Common myeloid progenitor, CD34-positive (primary cell): ENCODE measurements around the gene RESF1.

Experiments used
- CTCF ChIA-PET: fragments of 350-600 bp; sonication (Branson Sonifier 250); formaldehyde crosslinking; loops from one replicate; lab custom pipeline; 2021; ENCODE audit warnings: antibody characterized with exemption; lab: Charles Lee
- POLR2A ChIA-PET: fragments of 350-600 bp; sonication (Branson Sonifier 250); formaldehyde crosslinking; loops from one replicate; lab custom pipeline; 2021; ENCODE audit warnings: antibody characterized with exemption; lab: Charles Lee
- DNase-seq, 3 donors: peaks; one replicate each; pipeline versions ENCODE4 v3.0.0 to v3.0.0-alpha.2; 2013
- H3K27ac ChIP-seq, 2 experiments: 1 replicate in 1 of 2; 2 replicates in 1 of 2; pipeline ENCODE4 v1.7.0; 2013; ENCODE audit warnings: inconsistent platforms in 2 of 2, low read length in 2 of 2, mild to moderate bottlenecking in 2 of 2, low read depth in 1 of 2, moderate library complexity in 1 of 2; ENCODE audit not compliant: severe bottlenecking in 2 of 2, insufficient read depth in 1 of 2, poor library complexity in 1 of 2
- H3K27me3 ChIP-seq, 5 experiments: replicated peaks in 2 of 5; 1 replicate in 3 of 5; 2 replicates in 2 of 5; pipeline versions ENCODE4 v1.6.1 to v1.7.0; 2013; ENCODE audit warnings: low read length in 4 of 5, mild to moderate bottlenecking in 2 of 5, moderate library complexity in 2 of 5, inconsistent platforms in 1 of 5; ENCODE audit not compliant: insufficient read depth in 5 of 5, control insufficient read depth in 4 of 5
- H3K36me3 ChIP-seq, 4 experiments: 1 replicate in 2 of 4; 2 replicates in 2 of 4; pipeline versions ENCODE4 v1.6.1 to v1.7.0; 2013; ENCODE audit warnings: low read length in 3 of 4, control low read depth in 1 of 4, mild to moderate bottlenecking in 1 of 4; ENCODE audit not compliant: control insufficient read depth in 4 of 4, insufficient read depth in 4 of 4
- H3K4me1 ChIP-seq, 4 experiments: 1 replicate in 3 of 4; 2 replicates in 1 of 4; pipeline versions ENCODE4 v1.6.1 to v1.7.1; 2013; ENCODE audit warnings: low read length in 3 of 4, mild to moderate bottlenecking in 3 of 4, control low read depth in 1 of 4, inconsistent platforms in 1 of 4, moderate library complexity in 1 of 4; ENCODE audit not compliant: control insufficient read depth in 4 of 4, insufficient read depth in 4 of 4; ENCODE audit errors: control extremely low read depth in 1 of 4
- H3K4me3 ChIP-seq, 7 experiments: 1 replicate in 4 of 7; 2 replicates in 3 of 7; pipeline versions ENCODE4 v1.5.1 to v1.7.0; 2013; ENCODE audit warnings: mild to moderate bottlenecking in 7 of 7, low read length in 6 of 7, moderate library complexity in 6 of 7, inconsistent platforms in 2 of 7, low read depth in 2 of 7, control low read depth in 1 of 7; ENCODE audit not compliant: insufficient read depth in 4 of 7, control insufficient read depth in 1 of 7; ENCODE audit errors: extremely low read depth in 1 of 7
- H3K9me3 ChIP-seq, 5 experiments: 1 replicate in 4 of 5; 2 replicates in 1 of 5; pipeline versions ENCODE4 v1.6.1 to v1.7.1; 2013; ENCODE audit warnings: low read length in 4 of 5, mild to moderate bottlenecking in 2 of 5, inconsistent platforms in 1 of 5, low read depth in 1 of 5, moderate library complexity in 1 of 5; ENCODE audit not compliant: control insufficient read depth in 4 of 5, insufficient read depth in 2 of 5; ENCODE audit errors: control extremely low read depth in 1 of 5
- WGBS: methylation state at CpG from one replicate; pipeline ENCODE4 v1.1.5; 2013; ENCODE audit not compliant: insufficient coverage; 5-methylcytosine and 5-hydroxymethylcytosine counted together

RESF1 gene

DNA sequence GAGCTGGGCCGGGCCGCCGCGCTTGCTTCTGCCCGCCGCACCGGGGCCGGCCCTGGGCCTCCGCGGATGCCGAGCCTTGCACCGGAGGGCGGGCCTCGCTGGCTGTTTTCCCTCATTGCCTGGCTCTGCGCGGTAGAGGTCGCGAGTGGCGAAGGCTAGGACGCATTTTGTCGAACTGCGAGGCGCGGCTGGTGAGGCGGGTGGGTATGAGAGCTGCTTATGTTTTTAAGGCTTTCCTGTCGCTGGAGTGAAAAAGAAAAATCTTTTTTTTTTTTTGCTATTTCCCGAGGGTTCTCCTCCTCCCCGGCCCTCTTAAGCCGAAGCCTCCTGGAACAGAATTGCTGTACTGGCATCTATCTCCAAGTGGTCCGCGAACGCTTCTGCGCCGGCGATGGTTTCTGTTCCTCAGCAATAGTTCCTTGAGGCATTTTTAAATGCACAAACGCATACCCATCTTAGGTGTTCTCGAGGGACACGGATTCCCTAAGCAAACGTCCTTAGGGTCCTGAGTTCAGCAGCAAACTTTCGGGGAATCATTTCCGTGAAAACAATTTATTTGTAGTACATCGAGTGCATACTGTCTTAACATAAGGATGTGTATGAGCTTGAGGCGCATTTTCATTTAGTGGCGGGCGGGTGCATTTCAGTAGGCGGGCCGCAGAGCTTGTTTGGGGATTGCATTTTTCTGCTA is 631 bp downstream of the RESF1 start:
- peak overlapping the region; percentile 73 to 98 (median 78) for H3K4me3 ChIP-seq
- DNase-seq = peak; percentile 60 to 81 (median 76)
- peaks cover 21 to 32% (median 26%) of the 10 kb centered on the region in 4 experiments for H3K4me1 ChIP-seq
- CTCF ChIA-PET = interaction anchor here (1.0 to 1.7 kb wide), 6 partner anchors 10 to 306 kb away, joined by 3 to 8 read pairs (median 4); no protein-coding TSS in a partner anchor
- POLR2A ChIA-PET = no interaction called here
- H3K36me3 ChIP-seq = peaks cover 5 to 29% (median 21%) of the 10 kb centered on the region in 4 experiments
- peak overlapping the region; percentile 61 to 84 for H3K27ac ChIP-seq
- peaks cover 0 to 5% (median 2%) of the 10 kb centered on the region in 5 experiments for H3K9me3 ChIP-seq
- 0% methylated on average over 41 of the region's 47 CpGs for WGBS
- H3K27me3 ChIP-seq = no peaks in the 10 kb centered on the region

GRCh38 chr12:31961137-31961536 is 1.9 kb downstream of the RESF1 start:
- H3K4me1 ChIP-seq = peaks cover 19 to 25% (median 22%) of the 10 kb centered on the region in 4 experiments
- POLR2A ChIA-PET = interaction anchor here (0.5 kb wide), 1 partner anchor 54 kb away, joined by 4 read pairs; no protein-coding TSS in a partner anchor
- no peaks in the 10 kb centered on the region for H3K27me3 ChIP-seq
- CTCF ChIA-PET = interaction anchor here (0.8 to 1.9 kb wide), 9 partner anchors 9 to 351 kb away, joined by 3 to 5 read pairs (median 3); no protein-coding TSS in a partner anchor
- peaks cover 0 to 9% (median 2%) of the 10 kb centered on the region in 5 experiments for H3K9me3 ChIP-seq
- DNase-seq = no peak
- peak overlapping the region in 3 of 7 experiments; percentile 73 to 98 (median 78) for H3K4me3 ChIP-seq
- peaks cover 9 to 33% (median 28%) of the 10 kb centered on the region in 4 experiments for H3K36me3 ChIP-seq
- H3K27ac ChIP-seq = no peak overlapping the region
- WGBS = 85% methylated on average over 2 of the region's 2 CpGs

- Histone ChIP-seq H3K27me3 (no peaks in the 10 kb centered on the region), H3K4me3 (peak overlapping the region in 2 of 7 experiments; percentile 21 to 73), H3K36me3 (peaks cover 10 to 37% (median 28%) of the 10 kb centered on the region in 4 experiments), H3K9me3 (peaks cover 0 to 7% (median 2%) of the 10 kb centered on the region in 5 experiments), H3K4me1 (peaks cover 19 to 27% (median 24%) of the 10 kb centered on the region in 4 experiments), H3K27ac (no peak overlapping the region)
- CTCF ChIA-PET = interaction anchor here (0.8 to 1.9 kb wide), 6 partner anchors 8 to 350 kb away, joined by 3 to 4 read pairs (median 3); no protein-coding TSS in a partner anchor
- POLR2A ChIA-PET = no interaction called here
- WGBS = 100% methylated on average over 2 of the region's 4 CpGs
- DNase-seq = no peak
These were observed 2.9 kb downstream of the RESF1 start for GRCh38 chr12:31962076-31962475.

DNA sequence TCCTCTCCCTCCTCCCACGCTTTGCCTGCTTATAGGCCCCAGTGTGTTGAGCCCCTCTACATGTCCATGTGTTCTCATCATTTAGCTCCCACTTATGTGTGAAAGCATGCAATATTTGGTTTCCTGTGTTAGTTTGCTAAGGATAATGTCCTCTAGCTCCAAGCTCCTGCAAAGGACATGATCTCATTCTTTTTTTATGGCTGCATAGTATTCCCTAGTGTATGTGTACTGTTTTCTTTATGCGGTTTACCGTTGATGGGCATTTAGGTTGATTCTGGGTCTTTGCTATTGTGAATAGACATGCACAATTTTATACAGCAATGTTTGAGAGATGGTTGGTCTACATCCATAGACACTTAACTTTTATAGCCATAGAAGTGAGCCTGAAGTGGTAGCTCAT is 5.1 kb downstream of the RESF1 start:
- no CpG with 5 or more reads among the region's 3 CpGs for WGBS
- CTCF ChIA-PET = interaction anchor here (1.4 kb wide), 1 partner anchor 348 kb away, joined by 3 read pairs; no protein-coding TSS in a partner anchor

DNA sequence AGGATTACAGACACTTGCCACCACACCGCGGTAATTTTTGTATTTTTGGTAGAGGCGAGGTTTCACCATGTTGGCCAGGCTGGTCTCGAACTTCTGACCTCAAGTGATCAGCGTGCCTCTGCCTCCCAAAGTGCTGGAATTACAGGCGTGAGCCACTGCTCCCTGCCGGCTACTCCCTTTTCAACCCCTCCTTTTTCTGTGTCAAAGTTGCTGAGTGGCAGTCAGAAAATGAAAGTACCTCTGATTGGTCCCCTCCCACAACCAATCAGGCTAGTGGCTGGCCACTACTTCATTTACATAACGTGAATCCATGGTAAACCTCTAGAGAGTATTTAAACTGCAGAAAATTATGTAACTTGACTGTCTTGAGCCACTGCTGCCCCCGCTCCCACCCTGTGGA is 5.9 kb downstream of the RESF1 start:
- Histone ChIP-seq H3K4me3 (no peak overlapping the region), H3K27me3 (no peaks in the 10 kb centered on the region), H3K36me3 (peaks cover 16 to 49% (median 36%) of the 10 kb centered on the region in 4 experiments), H3K9me3 (peaks cover 0 to 13% (median 4%) of the 10 kb centered on the region in 5 experiments), H3K27ac (no peak overlapping the region), H3K4me1 (peaks cover 14 to 29% (median 24%) of the 10 kb centered on the region in 4 experiments)
- ChIA-PET CTCF (no interaction called here), POLR2A (no interaction called here)
- DNase-seq = no peak
- WGBS = 96% methylated on average over 9 of the region's 9 CpGs

More for the DNA sequence above, 5.1 kb downstream of the RESF1 start:
- H3K4me1 ChIP-seq = peaks cover 14 to 29% (median 24%) of the 10 kb centered on the region in 4 experiments
- H3K36me3 ChIP-seq = peaks cover 16 to 43% (median 33%) of the 10 kb centered on the region in 4 experiments
- POLR2A ChIA-PET = no interaction called here
- H3K4me3 ChIP-seq = no peak overlapping the region
- H3K27ac ChIP-seq = no peak overlapping the region
- no peaks in the 10 kb centered on the region for H3K27me3 ChIP-seq
- DNase-seq = no peak
- peaks cover 0 to 10% (median 2%) of the 10 kb centered on the region in 5 experiments for H3K9me3 ChIP-seq

- 93% methylated on average over 5 of the region's 5 CpGs for WGBS
- Histone ChIP-seq H3K27ac (no peak overlapping the region), H3K4me1 (peaks cover 0 to 15% (median 9%) of the 10 kb centered on the region in 4 experiments), H3K9me3 (peaks cover 6 to 27% (median 15%) of the 10 kb centered on the region in 5 experiments), H3K4me3 (no peak overlapping the region), H3K27me3 (no peaks in the 10 kb centered on the region), H3K36me3 (peaks cover 32 to 61% (median 47%) of the 10 kb centered on the region in 4 experiments)
- ChIA-PET POLR2A (interaction anchor here (0.6 kb wide), 1 partner anchor 49 kb away, joined by 6 read pairs; no protein-coding TSS in a partner anchor), CTCF (interaction anchor here (0.6 to 1.2 kb wide), 3 partner anchors 32 to 341 kb away, joined by 3 to 5 read pairs (median 4); no protein-coding TSS in a partner anchor)
- no peak for DNase-seq
These were observed 7.5 kb downstream of the RESF1 start for GRCh38 chr12:31966558-31967205.
